GM12801 (cell line): ENCODE results near the gene POLR2M.

ENCODE experiments used
- TF ChIP-seq, protein P1 (sequence below): IDR thresholded peaks from one replicate; pipeline ENCODE4 v1.5.1; 2011; ENCODE audit warnings: control low read depth; ENCODE audit not compliant: insufficient read length; ENCODE audit errors: extremely low read depth

Gene POLR2M

GRCh38 chr15:57706405-57707209 lies at the start of gene POLR2M:
Gene POLR2M (plus strand): TSS chr15:57706714. CDS start chr15:57706843, 129 bp downstream.
- TF ChIP-seq, protein P1, sequence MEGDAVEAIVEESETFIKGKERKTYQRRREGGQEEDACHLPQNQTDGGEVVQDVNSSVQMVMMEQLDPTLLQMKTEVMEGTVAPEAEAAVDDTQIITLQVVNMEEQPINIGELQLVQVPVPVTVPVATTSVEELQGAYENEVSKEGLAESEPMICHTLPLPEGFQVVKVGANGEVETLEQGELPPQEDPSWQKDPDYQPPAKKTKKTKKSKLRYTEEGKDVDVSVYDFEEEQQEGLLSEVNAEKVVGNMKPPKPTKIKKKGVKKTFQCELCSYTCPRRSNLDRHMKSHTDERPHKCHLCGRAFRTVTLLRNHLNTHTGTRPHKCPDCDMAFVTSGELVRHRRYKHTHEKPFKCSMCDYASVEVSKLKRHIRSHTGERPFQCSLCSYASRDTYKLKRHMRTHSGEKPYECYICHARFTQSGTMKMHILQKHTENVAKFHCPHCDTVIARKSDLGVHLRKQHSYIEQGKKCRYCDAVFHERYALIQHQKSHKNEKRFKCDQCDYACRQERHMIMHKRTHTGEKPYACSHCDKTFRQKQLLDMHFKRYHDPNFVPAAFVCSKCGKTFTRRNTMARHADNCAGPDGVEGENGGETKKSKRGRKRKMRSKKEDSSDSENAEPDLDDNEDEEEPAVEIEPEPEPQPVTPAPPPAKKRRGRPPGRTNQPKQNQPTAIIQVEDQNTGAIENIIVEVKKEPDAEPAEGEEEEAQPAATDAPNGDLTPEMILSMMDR, result no peak

- TF ChIP-seq, protein P1, result no peak
These were observed 48.9 kb upstream of the POLR2M start for GRCh38 chr15:57657619-57658018.

DNA sequence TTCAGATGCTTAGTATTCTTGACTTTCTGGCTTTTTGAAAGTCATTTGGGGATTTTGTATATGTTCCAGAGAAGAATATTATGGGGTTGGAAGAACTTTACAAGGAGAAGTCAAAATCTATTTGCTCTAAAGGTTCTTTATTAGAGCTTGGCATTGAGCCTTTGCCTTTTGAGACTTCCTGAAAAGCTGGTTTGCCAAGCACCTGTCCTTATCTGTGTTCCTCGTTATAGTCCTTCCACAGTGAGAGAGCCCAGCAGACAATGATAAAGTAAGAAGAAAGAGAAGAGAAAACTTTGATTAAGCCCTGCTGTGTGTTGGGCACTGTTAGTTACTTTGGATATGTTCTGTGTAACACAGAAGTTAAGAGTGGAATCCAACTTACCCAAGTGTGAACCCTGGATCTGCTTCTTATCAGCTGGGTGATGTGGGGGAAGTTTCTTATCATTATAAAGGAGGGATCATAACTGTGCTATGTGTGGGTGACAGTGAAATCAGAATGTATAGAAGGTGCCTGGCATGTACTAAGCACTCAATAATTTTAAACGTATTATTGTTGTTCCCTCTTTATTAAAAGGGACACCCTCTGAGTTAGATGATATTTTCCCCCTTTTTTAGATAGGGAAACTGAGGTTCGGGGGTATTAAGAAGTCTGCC lies 44.3 kb upstream of the POLR2M start:
- TF ChIP-seq, protein P1, result no peak

DNA sequence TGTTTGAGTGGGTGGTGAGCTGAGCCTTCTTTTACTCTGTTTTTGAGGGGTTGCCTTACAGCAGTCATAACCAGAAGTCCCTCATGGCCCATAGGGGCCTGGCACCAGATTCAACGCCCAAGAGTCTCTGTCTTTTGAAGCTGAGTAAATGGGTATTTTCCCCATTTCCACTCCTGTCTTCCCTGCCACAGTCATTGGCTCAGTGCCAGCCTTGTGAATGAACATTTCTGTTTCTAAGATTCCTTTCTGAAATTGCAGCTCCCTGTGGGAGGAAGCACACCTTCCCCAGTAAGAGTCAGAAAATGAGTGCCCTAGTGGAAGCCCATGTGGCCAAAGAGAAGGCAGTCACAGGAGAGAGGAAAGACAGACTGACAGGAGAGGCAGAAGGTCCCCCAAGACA lies 43.7 kb upstream of the POLR2M start:
- TF ChIP-seq, protein P1, result no peak

- TF ChIP-seq, protein P1, result no peak
These were observed 43.3 kb upstream of the POLR2M start for GRCh38 chr15:57663262-57663661.

- TF ChIP-seq, protein P1, result no peak
These were observed 41.3 kb upstream of the POLR2M start for GRCh38 chr15:57665194-57665593.

DNA sequence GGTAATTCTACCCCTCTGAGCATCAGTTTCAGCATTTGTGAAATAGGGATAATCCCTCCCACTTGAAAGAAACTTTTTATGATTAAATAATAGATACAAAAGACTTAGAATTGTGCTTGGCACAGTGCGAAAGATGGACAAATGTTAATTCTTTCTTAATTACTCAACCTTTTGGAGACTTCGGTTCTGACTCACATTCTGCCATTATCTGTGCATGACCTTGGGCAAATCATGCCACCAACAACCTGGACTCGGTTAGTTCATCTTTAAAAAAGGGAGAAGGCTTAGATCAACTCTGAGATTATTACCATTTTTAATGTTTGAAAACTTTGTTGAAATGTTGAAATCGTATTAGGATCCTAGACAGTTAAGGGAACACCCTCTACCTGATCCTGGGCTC lies 40.6 kb upstream of the POLR2M start:
- TF ChIP-seq, protein P1, result no peak
